SIG-M5 treated with dmso at 0.1 percent for 504 hours (cell line): ENCODE measurements around the gene RFLNA.
"Not testable (repeated sequence)": the region's sequence is repeated elsewhere in the genome, so short reads cannot be mapped to it uniquely, and the experiment has no call there.

Experiments used
- DNase-seq: peaks from one replicate; lab custom pipeline; 2025; ENCODE audit not compliant: unreplicated experiment; lab: John Stamatoyannopoulos, UW

Gene RFLNA

GRCh38 chr12:124281309-124281708, 13.6 kb upstream of the RFLNA start:
- no peak for DNase-seq

- DNase-seq = no peak
Observed at GRCh38 chr12:124282287-124282686, 12.6 kb upstream of the RFLNA start.

GRCh38 chr12:124283326-124283725, 11.6 kb upstream of the RFLNA start:
- no peak for DNase-seq

GRCh38 chr12:124284368-124284767, 10.5 kb upstream of the RFLNA start:
- no peak for DNase-seq

GRCh38 chr12:124286414-124286813, 8.5 kb upstream of the RFLNA start:
- DNase-seq = no peak

GRCh38 chr12:124286971-124287370, 7.9 kb upstream of the RFLNA start:
- no peak for DNase-seq

GRCh38 chr12:124289634-124290600, 5.0 kb upstream of the RFLNA start:
- DNase-seq = peak; percentile 13

- no peak for DNase-seq
Observed at GRCh38 chr12:124292385-124292784, 2.5 kb upstream of the RFLNA start.

- DNase-seq = no peak
Observed at GRCh38 chr12:124293286-124294003, 1.4 kb upstream of the RFLNA start.

- DNase-seq = no peak
Observed at GRCh38 chr12:124295431-124296058, 652 bp downstream of the RFLNA start.

- no peak for DNase-seq
Observed at GRCh38 chr12:124296295-124296915, 1.5 kb downstream of the RFLNA start.

GRCh38 chr12:124296916-124297351, 2.0 kb downstream of the RFLNA start:
- no peak for DNase-seq

GRCh38 chr12:124297389-124297788, 2.5 kb downstream of the RFLNA start:
- DNase-seq = no peak

GRCh38 chr12:124297856-124298255, 3.0 kb downstream of the RFLNA start:
- no peak for DNase-seq

- no peak for DNase-seq
Observed at GRCh38 chr12:124298685-124299410, 4.0 kb downstream of the RFLNA start.

GRCh38 chr12:124299628-124300388, 4.9 kb downstream of the RFLNA start:
- DNase-seq = no peak

GRCh38 chr12:124300657-124301056, 5.8 kb downstream of the RFLNA start:
- not testable (repeated sequence) for DNase-seq

GRCh38 chr12:124301084-124301654, 6.3 kb downstream of the RFLNA start:
- no peak for DNase-seq

GRCh38 chr12:124302241-124302806, 7.4 kb downstream of the RFLNA start:
- DNase-seq = no peak
